Mucosa of rectum (tissue), 2 donors: ENCODE results near the gene ANAPC4.

Source experiments
- H3K27ac ChIP-seq, 2 donors: one replicate each; pipeline ENCODE4 v1.7.0; 2013; ENCODE audit warnings: inconsistent platforms in 2 of 2, low read depth in 2 of 2, low read length in 2 of 2
- H3K27me3 ChIP-seq, 2 donors: one replicate each; pipeline ENCODE4 v1.7.0; 2013; ENCODE audit warnings: low read length in 2 of 2; ENCODE audit not compliant: control insufficient read depth in 2 of 2, insufficient read depth in 2 of 2
- H3K36me3 ChIP-seq, 2 donors: one replicate each; pipeline ENCODE4 v1.7.0; 2013; ENCODE audit warnings: low read length in 2 of 2; ENCODE audit not compliant: control insufficient read depth in 2 of 2, insufficient read depth in 2 of 2
- H3K4me1 ChIP-seq, 2 donors: one replicate each; pipeline ENCODE4 v1.7.0; 2013; ENCODE audit warnings: low read length in 2 of 2, mild to moderate bottlenecking in 1 of 2; ENCODE audit not compliant: control insufficient read depth in 2 of 2, insufficient read depth in 2 of 2
- H3K4me3 ChIP-seq, 2 donors: one replicate each; pipeline ENCODE4 v1.7.0; 2013; ENCODE audit warnings: low read length in 2 of 2
- H3K9ac ChIP-seq, 2 donors: one replicate each; pipeline ENCODE4 v1.7.0; 2013; ENCODE audit warnings: low read length in 2 of 2, low read depth in 1 of 2, mild to moderate bottlenecking in 1 of 2
- H3K9me3 ChIP-seq, 2 donors: one replicate each; pipeline ENCODE4 v1.7.0; 2013; ENCODE audit warnings: low read length in 2 of 2; ENCODE audit not compliant: control insufficient read depth in 2 of 2
- donor health status: healthy.
- donor health status: Normal muscosa, but diverticular disease.

The ANAPC4 gene

DNA sequence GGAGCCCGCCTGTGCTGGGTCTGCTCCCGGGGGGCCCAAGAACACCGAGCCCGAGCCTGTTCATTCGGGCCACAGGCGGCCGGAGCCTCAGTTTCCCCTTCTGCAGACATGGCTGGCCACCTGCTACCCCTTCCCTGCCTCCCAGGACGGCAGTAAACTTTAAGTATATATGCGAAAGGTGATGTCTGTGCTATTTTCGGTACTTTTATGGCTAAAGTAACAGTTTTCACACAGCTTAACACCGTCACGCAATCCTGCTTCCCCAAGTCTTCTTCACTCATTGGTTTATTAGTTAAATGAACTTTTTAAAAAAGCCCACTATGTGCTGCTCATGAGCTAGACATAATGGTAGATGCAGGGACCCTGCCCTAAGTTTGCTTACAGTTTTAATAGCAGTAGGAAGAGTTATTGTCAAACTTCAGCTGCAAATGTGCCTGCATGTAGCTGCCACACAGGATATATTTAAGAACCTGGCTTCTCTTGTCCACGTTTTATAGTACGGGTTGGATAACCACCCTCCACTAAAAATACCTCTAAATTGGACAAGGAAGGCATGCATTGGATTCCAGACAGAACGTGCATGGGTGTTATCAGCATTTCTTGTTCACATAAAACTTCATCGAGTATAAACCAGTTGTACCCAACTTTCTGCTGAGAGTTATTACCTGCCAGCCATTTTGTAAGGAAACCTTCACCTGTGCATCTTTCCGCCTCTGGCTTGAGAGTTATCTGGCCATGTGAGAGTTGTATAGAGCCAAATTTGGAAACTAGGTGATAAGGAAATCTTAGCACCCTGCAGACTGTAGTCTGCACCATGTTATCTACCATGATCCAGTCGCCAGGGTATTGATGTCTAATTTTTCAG lies 741 bp downstream of the ANAPC4 start:
- Histone ChIP-seq H3K27me3 (no peaks in the 10 kb centered on the region), H3K9me3 (no peaks in the 10 kb centered on the region), H3K36me3 (peaks cover 9 to 20% of the 10 kb centered on the region in 2 donors), H3K4me3 (peak overlapping the region; percentile 82 to 96), H3K4me1 (peaks cover 0 to 10% of the 10 kb centered on the region in 2 donors), H3K27ac (peak overlapping the region; percentile 57 to 68), H3K9ac (peak overlapping the region; percentile 84)

DNA sequence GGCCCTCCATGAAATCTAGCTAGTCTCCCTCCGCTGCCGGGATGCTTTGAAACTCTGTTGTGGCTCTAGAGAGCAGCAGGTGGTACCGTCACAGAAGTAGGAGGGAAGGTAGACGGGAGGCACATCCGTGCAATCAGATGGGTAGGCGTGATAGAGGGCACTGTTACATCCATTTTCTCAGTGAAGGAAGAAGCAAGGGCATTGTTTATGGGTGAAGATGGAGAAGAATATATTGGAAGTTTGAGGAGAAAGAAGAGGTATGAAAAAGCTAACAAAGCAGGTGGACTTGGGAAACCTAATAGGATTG lies 1.3 kb downstream of the ANAPC4 start:
- Histone ChIP-seq H3K27ac (no peak overlapping the region), H3K9me3 (no peaks in the 10 kb centered on the region), H3K9ac (no peak overlapping the region), H3K27me3 (no peaks in the 10 kb centered on the region), H3K36me3 (peaks cover 9 to 20% of the 10 kb centered on the region in 2 donors), H3K4me3 (peak overlapping the region; percentile 82 to 96), H3K4me1 (peaks cover 0 to 10% of the 10 kb centered on the region in 2 donors)

DNA sequence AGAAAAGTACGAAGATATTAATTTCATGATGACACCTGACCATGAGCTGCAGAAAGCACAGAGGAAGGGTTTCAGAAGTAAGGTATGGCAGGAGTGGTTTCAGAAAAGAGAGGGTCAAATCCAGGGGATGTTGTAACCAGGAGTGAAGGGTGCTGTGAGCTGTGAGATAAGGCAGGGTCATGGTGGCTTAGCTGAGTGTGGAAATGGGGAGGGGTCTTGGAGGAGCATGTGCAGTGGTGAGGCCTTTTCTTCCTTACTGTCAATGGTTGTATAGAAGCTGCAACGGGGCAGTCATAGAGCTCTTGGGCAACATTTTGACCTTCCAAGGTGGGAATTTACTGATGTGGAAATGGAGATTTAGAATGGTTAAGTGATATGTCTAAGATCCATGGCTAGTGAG lies 2.5 kb downstream of the ANAPC4 start:
- H3K4me1 ChIP-seq, result peaks cover 0 to 10% of the 10 kb centered on the region in 2 donors
- H3K9me3 ChIP-seq, result no peaks in the 10 kb centered on the region
- H3K27ac ChIP-seq, result no peak overlapping the region
- H3K36me3 ChIP-seq, result peaks cover 17 to 31% of the 10 kb centered on the region in 2 donors
- no peaks in the 10 kb centered on the region for H3K27me3 ChIP-seq
- no peak overlapping the region for H3K4me3 ChIP-seq
- H3K9ac ChIP-seq, result no peak overlapping the region

DNA sequence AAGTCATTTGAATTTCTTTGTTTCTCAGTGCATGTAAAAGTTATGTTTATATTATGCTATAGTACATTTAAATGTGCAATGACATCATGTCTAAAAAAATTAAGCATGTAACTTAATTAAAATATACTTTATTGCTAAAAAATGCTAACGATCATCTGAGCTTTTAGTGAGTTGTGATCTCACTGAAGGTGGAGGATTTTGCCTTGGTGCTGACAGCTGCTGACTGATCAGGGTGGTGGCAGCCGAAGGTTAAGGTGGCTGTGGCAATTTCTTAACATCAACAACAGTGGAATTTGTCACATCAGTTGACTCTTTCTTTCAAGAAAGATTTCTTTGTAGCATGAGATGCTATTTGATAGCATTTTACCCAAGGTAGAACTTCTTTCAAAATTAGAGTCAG lies 6.6 kb downstream of the ANAPC4 start:
- Histone ChIP-seq H3K4me1 (no peaks in the 10 kb centered on the region), H3K27me3 (no peaks in the 10 kb centered on the region), H3K27ac (no peak overlapping the region), H3K9ac (no peak overlapping the region), H3K36me3 (peaks cover 20 to 39% of the 10 kb centered on the region in 2 donors), H3K9me3 (no peaks in the 10 kb centered on the region), H3K4me3 (no peak overlapping the region)

DNA sequence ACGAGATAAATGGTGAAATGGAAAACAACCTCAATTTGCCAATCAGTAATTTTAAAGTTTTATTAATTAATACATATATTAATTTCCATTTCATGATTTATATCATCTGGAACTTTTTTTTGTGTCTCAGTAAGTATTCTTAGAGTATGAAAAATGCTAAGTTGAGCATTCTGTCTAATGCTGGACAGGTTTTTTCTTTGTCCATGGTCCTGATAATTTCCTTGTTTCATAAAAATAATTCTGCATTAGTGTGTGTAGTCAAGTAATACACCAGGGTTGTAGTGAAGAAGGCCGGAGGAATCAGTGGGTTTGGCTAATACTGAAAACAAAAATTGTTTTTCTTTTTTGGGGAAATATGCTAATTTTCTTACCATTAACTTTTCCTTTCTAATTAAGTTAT lies 9.9 kb downstream of the ANAPC4 start:
- no peaks in the 10 kb centered on the region for H3K9me3 ChIP-seq
- no peak overlapping the region for H3K27ac ChIP-seq
- H3K4me1 ChIP-seq, result no peaks in the 10 kb centered on the region
- peaks cover 28 to 41% of the 10 kb centered on the region in 2 donors for H3K36me3 ChIP-seq
- H3K9ac ChIP-seq, result no peak overlapping the region
- no peak overlapping the region for H3K4me3 ChIP-seq
- H3K27me3 ChIP-seq, result no peaks in the 10 kb centered on the region

DNA sequence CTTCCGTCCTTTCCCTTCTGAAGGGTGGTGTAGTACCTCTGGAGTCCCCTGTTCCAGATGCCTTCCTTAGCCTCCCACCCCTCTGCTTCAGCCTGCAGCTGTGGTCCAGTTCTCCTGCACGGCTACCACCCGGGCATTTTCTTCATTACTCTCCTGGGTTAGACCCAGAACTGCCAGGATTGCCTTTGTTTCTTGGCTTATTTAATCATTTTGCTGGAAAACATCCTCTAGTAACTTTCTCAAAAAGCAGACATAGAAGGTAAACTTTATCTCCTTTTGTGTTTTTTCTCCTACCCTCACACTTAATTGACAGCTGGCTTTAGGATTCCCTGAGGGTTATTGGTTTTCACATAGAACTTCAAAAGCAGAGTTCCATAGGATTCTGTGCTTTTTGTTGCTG lies 20.2 kb downstream of the ANAPC4 start:
- H3K36me3 ChIP-seq, result peaks cover 62 to 76% of the 10 kb centered on the region in 2 donors
- H3K27me3 ChIP-seq, result no peaks in the 10 kb centered on the region
- peaks cover 0 to 4% of the 10 kb centered on the region in 2 donors for H3K9me3 ChIP-seq
- no peak overlapping the region for H3K27ac ChIP-seq
- no peak overlapping the region for H3K4me3 ChIP-seq
- no peaks in the 10 kb centered on the region for H3K4me1 ChIP-seq
- H3K9ac ChIP-seq, result no peak overlapping the region

DNA sequence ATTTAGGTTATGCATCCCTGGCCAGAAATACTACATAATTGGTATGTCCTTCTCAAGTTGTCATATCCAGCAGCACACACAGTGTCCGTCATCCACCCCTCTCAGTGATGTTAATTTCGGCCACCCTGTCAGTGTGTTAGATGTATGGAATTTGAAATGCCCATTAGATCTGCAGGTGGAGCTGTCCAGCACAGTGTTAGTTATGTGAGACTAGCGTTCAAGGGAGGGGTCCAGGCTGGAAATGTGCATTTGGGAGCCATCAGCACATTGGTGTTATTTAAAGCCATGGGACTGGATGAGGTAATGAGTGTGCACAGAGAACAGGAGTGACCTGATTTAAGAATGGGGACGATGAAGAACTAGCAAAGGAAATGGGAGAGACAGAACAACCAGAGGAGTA lies 22.4 kb downstream of the ANAPC4 start:
- Histone ChIP-seq H3K4me3 (no peak overlapping the region), H3K9me3 (peaks cover 0 to 4% of the 10 kb centered on the region in 2 donors), H3K27me3 (no peaks in the 10 kb centered on the region), H3K4me1 (no peaks in the 10 kb centered on the region), H3K27ac (no peak overlapping the region), H3K36me3 (peaks cover 63% of the 10 kb centered on the region in 2 donors), H3K9ac (no peak overlapping the region)

DNA sequence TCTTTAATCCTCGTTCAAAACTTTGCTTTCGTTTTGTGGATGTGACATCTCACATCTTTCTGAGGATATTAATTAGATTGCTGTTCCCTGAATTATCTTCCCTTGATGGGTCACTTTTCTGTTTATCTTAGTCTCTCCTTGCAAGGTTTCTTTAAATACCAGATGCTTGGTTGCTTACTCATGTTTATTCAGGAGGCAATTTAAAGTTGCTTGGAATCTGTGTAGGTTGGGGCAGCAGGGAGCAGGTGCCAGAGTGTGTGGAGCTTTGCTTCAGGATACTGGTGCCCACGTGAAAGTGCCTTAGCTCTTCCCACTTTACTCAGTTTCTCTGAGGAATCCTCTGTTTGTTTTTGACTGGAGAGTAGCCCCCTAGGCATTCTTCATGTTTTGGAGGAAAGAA lies 24.0 kb downstream of the ANAPC4 start:
- Histone ChIP-seq H3K4me3 (no peak overlapping the region), H3K4me1 (no peaks in the 10 kb centered on the region), H3K27ac (no peak overlapping the region), H3K36me3 (peaks cover 62 to 65% of the 10 kb centered on the region in 2 donors), H3K27me3 (no peaks in the 10 kb centered on the region), H3K9me3 (peaks cover 0 to 4% of the 10 kb centered on the region in 2 donors), H3K9ac (no peak overlapping the region)

DNA sequence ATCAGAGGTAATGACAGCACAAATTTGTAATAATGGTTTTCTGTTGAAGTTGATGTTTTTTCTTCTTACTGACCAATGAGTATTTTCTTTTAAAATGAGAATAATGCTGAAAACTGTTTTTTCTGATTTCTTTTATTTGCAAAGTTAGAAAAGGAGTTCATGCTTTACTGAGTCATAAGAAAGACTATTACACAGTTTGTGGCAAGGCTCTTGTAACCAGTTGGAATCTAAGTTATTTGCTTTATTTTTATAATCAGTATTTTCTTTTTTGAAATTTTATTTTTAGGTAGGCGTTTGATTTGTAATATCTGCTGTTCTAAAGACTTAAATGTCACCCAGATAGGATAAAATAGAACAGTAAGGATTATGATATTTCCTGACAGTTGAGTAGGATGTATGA lies 25.5 kb downstream of the ANAPC4 start:
- H3K4me1 ChIP-seq, result no peaks in the 10 kb centered on the region
- H3K9me3 ChIP-seq, result no peaks in the 10 kb centered on the region
- no peak overlapping the region for H3K4me3 ChIP-seq
- peaks cover 52 to 58% of the 10 kb centered on the region in 2 donors for H3K36me3 ChIP-seq
- no peak overlapping the region for H3K27ac ChIP-seq
- H3K27me3 ChIP-seq, result no peaks in the 10 kb centered on the region
- H3K9ac ChIP-seq, result no peak overlapping the region

DNA sequence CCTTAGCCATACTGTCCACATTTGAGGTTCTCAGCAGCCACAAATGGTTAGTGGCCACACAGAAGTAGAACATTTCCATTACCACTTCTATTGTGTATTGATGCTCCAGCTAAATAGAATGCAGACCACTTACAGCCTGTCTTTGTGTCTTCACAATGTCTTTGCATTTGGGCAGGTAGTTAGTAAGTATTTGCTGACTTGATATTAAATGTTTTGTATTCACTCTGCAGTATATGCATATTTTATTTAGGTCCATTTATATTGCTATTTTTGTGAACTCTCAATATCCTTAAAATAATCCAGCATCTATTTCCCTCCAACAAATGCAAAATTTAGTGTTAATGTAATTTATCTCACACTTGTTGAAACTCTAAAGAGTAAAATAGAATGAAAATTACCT lies 26.6 kb downstream of the ANAPC4 start:
- peaks cover 53 to 54% of the 10 kb centered on the region in 2 donors for H3K36me3 ChIP-seq
- H3K9ac ChIP-seq, result no peak overlapping the region
- no peaks in the 10 kb centered on the region for H3K4me1 ChIP-seq
- H3K4me3 ChIP-seq, result no peak overlapping the region
- no peaks in the 10 kb centered on the region for H3K27me3 ChIP-seq
- no peaks in the 10 kb centered on the region for H3K9me3 ChIP-seq
- H3K27ac ChIP-seq, result no peak overlapping the region
